Measurements from ENCODE around the gene FOXO4. TPM values are rescaled to one million over a fixed set of nuclear protein-coding genes. Genes with fewer than 3 reads are reported as not detected.

The FOXO4 gene
- total and polyA plus RNA-seq, 8 donors, result 13.2 to 21.4 (median 19.1) TPM

- intact Hi-C loops (cut with DNase I), result no loop called here
- DNase-seq (no peak), ATAC-seq (no peak)
- Histone ChIP-seq H3K4me3 (no peak overlapping the region), H3K4me1 (peaks cover 0 to 6% of the 10 kb centered on the region in 2 donors), H3K27ac (no peak overlapping the region), H3K9me3 (no peaks in the 10 kb centered on the region), H3K36me3 (no peaks in the 10 kb centered on the region), H3K27me3 (no peaks in the 10 kb centered on the region)
- TF ChIP-seq, protein P1, sequence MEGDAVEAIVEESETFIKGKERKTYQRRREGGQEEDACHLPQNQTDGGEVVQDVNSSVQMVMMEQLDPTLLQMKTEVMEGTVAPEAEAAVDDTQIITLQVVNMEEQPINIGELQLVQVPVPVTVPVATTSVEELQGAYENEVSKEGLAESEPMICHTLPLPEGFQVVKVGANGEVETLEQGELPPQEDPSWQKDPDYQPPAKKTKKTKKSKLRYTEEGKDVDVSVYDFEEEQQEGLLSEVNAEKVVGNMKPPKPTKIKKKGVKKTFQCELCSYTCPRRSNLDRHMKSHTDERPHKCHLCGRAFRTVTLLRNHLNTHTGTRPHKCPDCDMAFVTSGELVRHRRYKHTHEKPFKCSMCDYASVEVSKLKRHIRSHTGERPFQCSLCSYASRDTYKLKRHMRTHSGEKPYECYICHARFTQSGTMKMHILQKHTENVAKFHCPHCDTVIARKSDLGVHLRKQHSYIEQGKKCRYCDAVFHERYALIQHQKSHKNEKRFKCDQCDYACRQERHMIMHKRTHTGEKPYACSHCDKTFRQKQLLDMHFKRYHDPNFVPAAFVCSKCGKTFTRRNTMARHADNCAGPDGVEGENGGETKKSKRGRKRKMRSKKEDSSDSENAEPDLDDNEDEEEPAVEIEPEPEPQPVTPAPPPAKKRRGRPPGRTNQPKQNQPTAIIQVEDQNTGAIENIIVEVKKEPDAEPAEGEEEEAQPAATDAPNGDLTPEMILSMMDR (IDR thresholded peaks at IDR 0.05), result no peak
Measured at GRCh38 chrX:71148278-71148663, 52.6 kb downstream of the FOXO4 start.

DNA sequence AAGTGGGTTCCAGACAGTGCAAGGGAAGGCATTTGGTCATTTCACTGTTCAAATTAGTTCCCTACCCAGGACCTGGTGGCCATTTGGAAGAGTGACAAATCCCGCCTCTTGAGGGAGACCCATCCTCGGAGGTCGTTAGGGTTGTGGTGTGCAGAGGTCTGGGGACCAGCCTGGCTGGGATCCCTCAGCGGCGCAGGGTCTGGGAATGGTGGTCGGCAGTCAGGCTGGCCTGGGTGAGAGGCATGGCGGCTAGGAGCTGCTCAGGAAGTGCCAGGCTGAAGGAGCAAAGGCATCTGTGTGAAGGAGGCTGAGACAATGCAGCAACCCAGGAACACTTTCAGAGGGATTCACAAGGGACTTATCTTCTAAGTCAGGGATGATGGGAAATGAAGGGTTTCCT, 55.7 kb downstream of the FOXO4 start:
- Histone ChIP-seq H3K27ac (no peak overlapping the region), H3K36me3 (no peaks in the 10 kb centered on the region), H3K4me1 (no peaks in the 10 kb centered on the region), H3K4me3 (no peak overlapping the region), H3K9me3 (no peaks in the 10 kb centered on the region), H3K27me3 (no peaks in the 10 kb centered on the region)
- intact Hi-C loops (cut with DNase I), result no loop called here
- TF ChIP-seq, protein P1 (IDR thresholded peaks at IDR 0.05), result no peak
- DNase-seq (no peak), ATAC-seq (no peak)

Other genes starting within 250 kb of the FOXO4 start
- gene TEX11, start 187.1 kb upstream of the FOXO4 start, total RNA-seq, result not detected
- gene TEX11, start 187.1 kb upstream of the FOXO4 start, polyA plus RNA-seq (ENCODE audit: insufficient read length in 6 of 6), result under 1 TPM in 1 of 6 donors, not detected in 5; 0.06 TPM
- gene SLC7A3, start 164.8 kb upstream of the FOXO4 start, total RNA-seq, result not detected
- 1 to 10 TPM; 2.6 to 4.6 (median 4.4) TPM for gene SLC7A3, start 164.8 kb upstream of the FOXO4 start, polyA plus RNA-seq (ENCODE audit: insufficient read length in 6 of 6)
- 10 to 100 TPM; 54.6 to 69.2 TPM for gene SNX12, start 27.5 kb upstream of the FOXO4 start, total RNA-seq
- 10 to 100 TPM; 53.0 to 62.4 (median 55.7) TPM for gene SNX12, start 27.5 kb upstream of the FOXO4 start, polyA plus RNA-seq (ENCODE audit: insufficient read length in 6 of 6)
- under 1 TPM in 1 of 2 donors, not detected in 1; 0.84 TPM for gene CXorf65, start 10.9 kb downstream of the FOXO4 start, total RNA-seq
- gene CXorf65, start 10.9 kb downstream of the FOXO4 start, polyA plus RNA-seq (ENCODE audit: insufficient read length in 6 of 6), result under 1 TPM in 1 of 6 donors, not detected in 5; 0.52 TPM
- gene IL2RG, start 15.7 kb downstream of the FOXO4 start, total RNA-seq, result 10 to 100 TPM; 12.0 to 36.0 TPM
- 1 to 10 TPM; 2.1 to 3.9 (median 3.1) TPM for gene IL2RG, start 15.7 kb downstream of the FOXO4 start, polyA plus RNA-seq (ENCODE audit: insufficient read length in 6 of 6)
- gene MED12, start 22.7 kb downstream of the FOXO4 start, total RNA-seq, result 10 to 100 TPM; 37.0 to 42.7 TPM
- 10 to 100 TPM; 57.6 to 67.4 (median 62.0) TPM for gene MED12, start 22.7 kb downstream of the FOXO4 start, polyA plus RNA-seq (ENCODE audit: insufficient read length in 6 of 6)
- gene NLGN3, start 49.0 kb downstream of the FOXO4 start, total RNA-seq, result 1 to 10 TPM; 1.0 to 4.5 TPM
- gene NLGN3, start 49.0 kb downstream of the FOXO4 start, polyA plus RNA-seq (ENCODE audit: insufficient read length in 6 of 6), result 1 to 10 TPM; 5.5 to 8.4 (median 6.8) TPM
- gene GJB1, start 127.4 kb downstream of the FOXO4 start, total RNA-seq, result under 1 TPM; 0.21 to 0.67 TPM
- gene GJB1, start 127.4 kb downstream of the FOXO4 start, polyA plus RNA-seq (ENCODE audit: insufficient read length in 6 of 6), result 1 to 10 TPM; 3.2 to 6.6 (median 5.2) TPM
- 10 to 100 TPM; 19.5 to 26.3 TPM for gene ZMYM3, start 158.3 kb downstream of the FOXO4 start, total RNA-seq
- gene ZMYM3, start 158.3 kb downstream of the FOXO4 start, polyA plus RNA-seq (ENCODE audit: insufficient read length in 6 of 6), result 10 to 100 TPM; 57.3 to 63.8 (median 60.2) TPM
- gene NONO, start 187.8 kb downstream of the FOXO4 start, total RNA-seq, result 100 to 1,000 TPM; 241 to 245 TPM
- gene NONO, start 187.8 kb downstream of the FOXO4 start, polyA plus RNA-seq (ENCODE audit: insufficient read length in 6 of 6), result 100 to 1,000 TPM; 606 to 739 (median 643) TPM
- 1 to 10 TPM in 1 of 2 donors, under 1 TPM in 1; 0.99 to 3.0 TPM for gene ITGB1BP2, start 205.9 kb downstream of the FOXO4 start, total RNA-seq
- 1 to 10 TPM; 2.2 to 2.9 (median 2.6) TPM for gene ITGB1BP2, start 205.9 kb downstream of the FOXO4 start, polyA plus RNA-seq (ENCODE audit: insufficient read length in 6 of 6)